HepG2 (cell line): ENCODE results near the gene ANKRD29. TPM values are rescaled to one million over a fixed set of nuclear protein-coding genes. Genes with fewer than 3 reads are reported as not detected.

Experiments
- ATAD3A ChIP-seq: sonication (generic); formaldehyde crosslinking; IDR thresholded peaks from 2 replicates; pipeline ENCODE4 v1.4.0; 2020; ENCODE audit warnings: missing genetic modification reagents
- HNRNPUL1 ChIP-seq: fragments of 200-400 bp; formaldehyde crosslinking; IDR thresholded peaks from 2 replicates; pipeline ENCODE4 v1.6.1; 2017; ENCODE audit warnings: low read depth, mild to moderate bottlenecking, low read length, moderate library complexity
- JUN ChIP-seq: sonication (generic); formaldehyde crosslinking; IDR thresholded peaks from 2 replicates; pipeline ENCODE4 v1.4.0; 2020; ENCODE audit warnings: mild to moderate bottlenecking, missing genetic modification reagents
- MLLT10 ChIP-seq: sonication (generic); formaldehyde crosslinking; IDR thresholded peaks from 2 replicates; pipeline ENCODE4 v1.4.0; 2020; ENCODE audit warnings: missing genetic modification reagents
- MTA3 ChIP-seq: sonication (generic); formaldehyde crosslinking; IDR thresholded peaks from 2 replicates; pipeline ENCODE4 v1.4.0; 2020; ENCODE audit warnings: missing genetic modification reagents
- MYNN ChIP-seq: sonication (generic); formaldehyde crosslinking; IDR thresholded peaks from 2 replicates; pipeline ENCODE4 v1.4.0; 2020; ENCODE audit warnings: mild to moderate bottlenecking, low read depth, missing genetic modification reagents
- NFYC ChIP-seq: IDR thresholded peaks from 2 replicates; pipeline ENCODE4 v1.6.1; 2016; ENCODE audit warnings: missing genetic modification reagents, missing compliant biosample characterization
- RARG ChIP-seq: sonication (generic); formaldehyde crosslinking; IDR thresholded peaks from 2 replicates; pipeline ENCODE4 v1.4.0; 2020; ENCODE audit warnings: low read depth, mild to moderate bottlenecking, missing genetic modification reagents
- REPIN1 ChIP-seq: sonication (generic); formaldehyde crosslinking; IDR thresholded peaks from 2 replicates; pipeline ENCODE4 v1.8.0; 2022; ENCODE audit warnings: missing genetic modification reagents, low read depth, mild to moderate bottlenecking, borderline replicate concordance
- SIN3B ChIP-seq: fragments of 150-350 bp; IDR thresholded peaks from 2 replicates; pipeline ENCODE4 v1.6.1; 2014; ENCODE audit warnings: low read length
- TBX2 ChIP-seq: sonication (generic); formaldehyde crosslinking; IDR thresholded peaks from 2 replicates; pipeline ENCODE4 v1.5.0; 2020; ENCODE audit warnings: missing genetic modification reagents, mild to moderate bottlenecking, borderline replicate concordance
- ZNF12 ChIP-seq: sonication (generic); formaldehyde crosslinking; IDR thresholded peaks from 2 replicates; pipeline ENCODE4 v1.5.0; 2020; ENCODE audit warnings: missing genetic modification reagents
- ZNF124 ChIP-seq: sonication (generic); formaldehyde crosslinking; IDR thresholded peaks from 2 replicates; pipeline ENCODE4 v1.4.0; 2020; ENCODE audit warnings: missing genetic modification reagents
- ZNF232 ChIP-seq: sonication (generic); formaldehyde crosslinking; IDR thresholded peaks from 2 replicates; pipeline ENCODE4 v1.4.0; 2020; ENCODE audit warnings: missing genetic modification reagents, borderline replicate concordance
- ZNF282 ChIP-seq: fragments of 450-650 bp; IDR thresholded peaks from 2 replicates; pipeline ENCODE4 v1.6.1; 2018; ENCODE audit not compliant: partially characterized antibody
- ZNF446 ChIP-seq: sonication (generic); formaldehyde crosslinking; IDR thresholded peaks from 2 replicates; pipeline ENCODE4 v1.5.0; 2020; ENCODE audit warnings: mild to moderate bottlenecking, missing genetic modification reagents
- ZNF552 ChIP-seq: sonication (generic); formaldehyde crosslinking; IDR thresholded peaks from 2 replicates; pipeline ENCODE4 v1.9.0; 2022; ENCODE audit warnings: missing genetic modification reagents, mild to moderate bottlenecking, borderline replicate concordance
- ZNF713 ChIP-seq: sonication (generic); formaldehyde crosslinking; IDR thresholded peaks from 2 replicates; pipeline ENCODE4 v1.4.0; 2020; ENCODE audit warnings: mild to moderate bottlenecking, missing genetic modification reagents
- polyA plus RNA-seq, 8 experiments: library from polyadenylated mRNA; depleted of rRNA in 3 of 8; stranded (reverse) in 7 of 8; unstranded in 1 of 8; fragments of >200 nt; fragmentation: Illumina TruSeq in 4 of 8; extraction: Trizol in 4 of 8; gene quantifications; 2 replicates each; pipeline versions ENCODE4 v1.2.1 to v1.2.3, GENCODE V29; 2011 to 2016; ENCODE audit warnings: low read depth in 4 of 8, missing spikeins in 1 of 8, mixed read lengths in 1 of 8; ENCODE audit not compliant: insufficient read depth in 1 of 8
- total RNA-seq, 5 experiments: library from RNA; depleted of rRNA; stranded (reverse); fragments of >200 nt; fragmentation: Illumina TruSeq; extraction: Trizol; gene quantifications; 2 replicates each; pipeline ENCODE4 v1.2.3, GENCODE V29; 2016; ENCODE audit warnings: low read depth in 1 of 5
- TF ChIP-seq, protein P1 (sequence below): sonication (generic); formaldehyde crosslinking; conservative IDR thresholded peaks from 2 replicates; pipeline ENCODE4 v1.4.0; 2020; ENCODE audit warnings: missing genetic modification reagents
- TF ChIP-seq, protein P2 (sequence below): sonication (generic); formaldehyde crosslinking; IDR thresholded peaks from 2 replicates; pipeline ENCODE4 v1.4.0; 2020; ENCODE audit warnings: missing genetic modification reagents
- TF ChIP-seq, protein P3 (sequence below): sonication (generic); formaldehyde crosslinking; IDR thresholded peaks from 2 replicates; pipeline ENCODE4 v1.5.0; 2020; ENCODE audit warnings: mild to moderate bottlenecking, missing genetic modification reagents

The ANKRD29 gene
- total and polyA plus RNA-seq, 2 of the 13 experiments (the other 11 are each of a cell fraction or from before 2014, with no cell fraction given) = not detected

DNA sequence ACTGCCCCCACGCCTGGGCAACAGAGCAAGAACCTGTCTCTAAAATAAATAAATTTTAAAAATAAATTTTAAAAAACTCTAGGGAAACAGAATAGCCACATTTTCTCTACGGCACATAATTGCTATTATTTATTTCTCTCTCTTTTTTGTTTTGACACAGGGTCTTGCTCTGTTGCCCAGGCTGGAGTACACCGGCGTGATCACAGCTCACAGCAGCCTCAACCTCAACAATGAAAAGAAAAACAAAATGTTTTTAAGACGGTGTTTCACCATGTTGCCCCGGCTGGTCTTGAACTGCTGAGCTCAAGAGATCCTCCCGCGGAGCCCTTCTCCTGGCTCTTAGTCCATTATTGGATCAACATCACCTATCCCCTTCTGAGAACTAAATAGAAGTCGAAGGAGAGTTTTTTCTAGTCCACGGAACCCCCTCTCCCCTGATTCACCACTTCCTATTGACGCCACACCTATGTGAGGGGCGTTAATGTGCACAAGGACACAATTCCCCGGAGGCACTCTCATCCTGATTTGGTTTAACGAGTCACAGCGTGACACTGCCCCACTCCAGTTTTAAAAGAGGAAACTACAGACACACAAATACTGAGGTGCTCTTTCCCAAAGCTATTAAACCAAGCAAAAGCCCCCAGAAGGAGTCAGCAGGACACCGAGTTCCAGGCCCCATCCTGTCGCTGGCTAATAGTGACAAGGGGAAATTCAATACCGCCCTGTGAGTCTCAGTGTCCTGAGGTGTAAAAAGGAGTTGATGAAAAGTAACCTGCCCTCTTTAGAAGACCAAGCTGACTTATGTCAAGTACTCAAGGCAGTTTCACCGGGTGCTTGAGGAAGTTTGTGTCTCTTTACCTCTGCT is 77.5 kb downstream of the ANKRD29 start (continued):
- TF ChIP-seq ZNF232 (CRISPR knock-in tag) = no peak
- no peak for TF ChIP-seq MYNN (CRISPR knock-in tag)
- TF ChIP-seq, protein P1, sequence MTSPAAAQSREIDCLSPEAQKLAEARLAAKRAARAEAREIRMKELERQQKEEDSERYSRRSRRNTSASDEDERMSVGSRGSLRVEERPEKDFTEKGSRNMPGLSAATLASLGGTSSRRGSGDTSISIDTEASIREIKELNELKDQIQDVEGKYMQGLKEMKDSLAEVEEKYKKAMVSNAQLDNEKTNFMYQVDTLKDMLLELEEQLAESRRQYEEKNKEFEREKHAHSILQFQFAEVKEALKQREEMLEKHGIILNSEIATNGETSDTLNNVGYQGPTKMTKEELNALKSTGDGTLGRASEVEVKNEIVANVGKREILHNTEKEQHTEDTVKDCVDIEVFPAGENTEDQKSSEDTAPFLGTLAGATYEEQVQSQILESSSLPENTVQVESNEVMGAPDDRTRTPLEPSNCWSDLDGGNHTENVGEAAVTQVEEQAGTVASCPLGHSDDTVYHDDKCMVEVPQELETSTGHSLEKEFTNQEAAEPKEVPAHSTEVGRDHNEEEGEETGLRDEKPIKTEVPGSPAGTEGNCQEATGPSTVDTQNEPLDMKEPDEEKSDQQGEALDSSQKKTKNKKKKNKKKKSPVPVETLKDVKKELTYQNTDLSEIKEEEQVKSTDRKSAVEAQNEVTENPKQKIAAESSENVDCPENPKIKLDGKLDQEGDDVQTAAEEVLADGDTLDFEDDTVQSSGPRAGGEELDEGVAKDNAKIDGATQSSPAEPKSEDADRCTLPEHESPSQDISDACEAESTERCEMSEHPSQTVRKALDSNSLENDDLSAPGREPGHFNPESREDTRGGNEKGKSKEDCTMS (CRISPR knock-in tag) = no peak
- TF ChIP-seq MLLT10 = no peak
- TF ChIP-seq REPIN1 (CRISPR knock-in tag) = no peak
- no peak for TF ChIP-seq SIN3B
- no peak for TF ChIP-seq RARG (CRISPR knock-in tag)
- TF ChIP-seq ZNF446 (CRISPR knock-in tag) = no peak
- 0 out of 2 replicates have a peak, but pooled peaks have one; percentile 26 for TF ChIP-seq ZNF12
- no peak for TF ChIP-seq NFYC
- TF ChIP-seq JUN (CRISPR knock-in tag) = no peak
- TF ChIP-seq TBX2 (CRISPR knock-in tag) = no peak
- TF ChIP-seq, protein P2, sequence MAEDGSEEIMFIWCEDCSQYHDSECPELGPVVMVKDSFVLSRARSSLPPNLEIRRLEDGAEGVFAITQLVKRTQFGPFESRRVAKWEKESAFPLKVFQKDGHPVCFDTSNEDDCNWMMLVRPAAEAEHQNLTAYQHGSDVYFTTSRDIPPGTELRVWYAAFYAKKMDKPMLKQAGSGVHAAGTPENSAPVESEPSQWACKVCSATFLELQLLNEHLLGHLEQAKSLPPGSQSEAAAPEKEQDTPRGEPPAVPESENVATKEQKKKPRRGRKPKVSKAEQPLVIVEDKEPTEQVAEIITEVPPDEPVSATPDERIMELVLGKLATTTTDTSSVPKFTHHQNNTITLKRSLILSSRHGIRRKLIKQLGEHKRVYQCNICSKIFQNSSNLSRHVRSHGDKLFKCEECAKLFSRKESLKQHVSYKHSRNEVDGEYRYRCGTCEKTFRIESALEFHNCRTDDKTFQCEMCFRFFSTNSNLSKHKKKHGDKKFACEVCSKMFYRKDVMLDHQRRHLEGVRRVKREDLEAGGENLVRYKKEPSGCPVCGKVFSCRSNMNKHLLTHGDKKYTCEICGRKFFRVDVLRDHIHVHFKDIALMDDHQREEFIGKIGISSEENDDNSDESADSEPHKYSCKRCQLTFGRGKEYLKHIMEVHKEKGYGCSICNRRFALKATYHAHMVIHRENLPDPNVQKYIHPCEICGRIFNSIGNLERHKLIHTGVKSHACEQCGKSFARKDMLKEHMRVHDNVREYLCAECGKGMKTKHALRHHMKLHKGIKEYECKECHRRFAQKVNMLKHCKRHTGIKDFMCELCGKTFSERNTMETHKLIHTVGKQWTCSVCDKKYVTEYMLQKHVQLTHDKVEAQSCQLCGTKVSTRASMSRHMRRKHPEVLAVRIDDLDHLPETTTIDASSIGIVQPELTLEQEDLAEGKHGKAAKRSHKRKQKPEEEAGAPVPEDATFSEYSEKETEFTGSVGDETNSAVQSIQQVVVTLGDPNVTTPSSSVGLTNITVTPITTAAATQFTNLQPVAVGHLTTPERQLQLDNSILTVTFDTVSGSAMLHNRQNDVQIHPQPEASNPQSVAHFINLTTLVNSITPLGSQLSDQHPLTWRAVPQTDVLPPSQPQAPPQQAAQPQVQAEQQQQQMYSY = no peak
- no peak for TF ChIP-seq HNRNPUL1
- TF ChIP-seq ZNF552 = no peak
- no peak for TF ChIP-seq ZNF713 (CRISPR knock-in tag)
- TF ChIP-seq ATAD3A (CRISPR knock-in tag) = no peak
- TF ChIP-seq ZNF124 (CRISPR knock-in tag) = no peak
- TF ChIP-seq MTA3 (CRISPR knock-in tag) = no peak
- no peak for TF ChIP-seq ZNF282
- TF ChIP-seq, protein P3, sequence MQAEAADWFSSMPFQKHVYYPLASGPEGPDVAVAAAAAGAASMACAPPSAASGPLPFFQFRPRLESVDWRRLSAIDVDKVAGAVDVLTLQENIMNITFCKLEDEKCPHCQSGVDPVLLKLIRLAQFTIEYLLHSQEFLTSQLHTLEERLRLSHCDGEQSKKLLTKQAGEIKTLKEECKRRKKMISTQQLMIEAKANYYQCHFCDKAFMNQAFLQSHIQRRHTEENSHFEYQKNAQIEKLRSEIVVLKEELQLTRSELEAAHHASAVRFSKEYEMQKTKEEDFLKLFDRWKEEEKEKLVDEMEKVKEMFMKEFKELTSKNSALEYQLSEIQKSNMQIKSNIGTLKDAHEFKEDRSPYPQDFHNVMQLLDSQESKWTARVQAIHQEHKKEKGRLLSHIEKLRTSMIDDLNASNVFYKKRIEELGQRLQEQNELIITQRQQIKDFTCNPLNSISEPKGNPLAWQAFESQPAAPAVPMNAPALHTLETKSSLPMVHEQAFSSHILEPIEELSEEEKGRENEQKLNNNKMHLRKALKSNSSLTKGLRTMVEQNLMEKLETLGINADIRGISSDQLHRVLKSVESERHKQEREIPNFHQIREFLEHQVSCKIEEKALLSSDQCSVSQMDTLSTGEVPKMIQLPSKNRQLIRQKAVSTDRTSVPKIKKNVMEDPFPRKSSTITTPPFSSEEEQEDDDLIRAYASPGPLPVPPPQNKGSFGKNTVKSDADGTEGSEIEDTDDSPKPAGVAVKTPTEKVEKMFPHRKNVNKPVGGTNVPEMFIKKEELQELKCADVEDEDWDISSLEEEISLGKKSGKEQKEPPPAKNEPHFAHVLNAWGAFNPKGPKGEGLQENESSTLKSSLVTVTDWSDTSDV (CRISPR knock-in tag) = no peak
